H1 (cell line): ENCODE data around the gene KIAA1671. TPM values are rescaled to one million over a fixed set of nuclear protein-coding genes. Genes with fewer than 3 reads are reported as not detected.

Experiments used
- CTCF ChIA-PET: fragments of 300-600 bp; sonication (Branson Sonifier 250); formaldehyde crosslinking; loops from one replicate; lab custom pipeline; 2021; ENCODE audit not compliant: partially characterized antibody; lab: Charles Lee
- POLR2A ChIA-PET: fragments of 300-600 bp; sonication (Branson Sonifier 250); formaldehyde crosslinking; loops from one replicate; lab custom pipeline; 2021; ENCODE audit warnings: inconsistent platforms; ENCODE audit not compliant: partially characterized antibody; lab: Charles Lee
- DNase-seq, 2 experiments: peaks; one replicate each; pipeline versions ENCODE4 v3.0.0 to v3.0.0-alpha.2; 2010 to 2022; ENCODE audit warnings: low spot score in 2 of 2, low read depth in 1 of 2, mixed read lengths in 1 of 2
- FAIRE-seq: peaks from 2 replicates; lab custom pipeline; 2011; peaks lifted over from hg19 to GRCh38; lab: Jason Lieb, UNC
- H2AFZ ChIP-seq: 2 replicates; pipeline ENCODE4 v1.8.1; 2012; ENCODE audit warnings: low read length, inconsistent platforms
- H2AK5ac ChIP-seq: 2 replicates; pipeline ENCODE4 v1.6.1; 2013; ENCODE audit warnings: low read depth, low read length
- H2BK120ac ChIP-seq: replicated peaks from 2 replicates; pipeline ENCODE3; 2013; ENCODE audit warnings: low read depth, low read length, inconsistent platforms
- H2BK12ac ChIP-seq: 2 replicates; pipeline ENCODE4 v1.6.1; 2013; ENCODE audit warnings: low read depth, low read length
- H2BK15ac ChIP-seq: 2 replicates; pipeline ENCODE4 v1.6.1; 2013; ENCODE audit warnings: low read length
- H2BK20ac ChIP-seq: 2 replicates; pipeline ENCODE4 v1.6.1; 2013; ENCODE audit warnings: low read length
- H2BK5ac ChIP-seq: 2 replicates; pipeline ENCODE4 v1.6.1; 2013; ENCODE audit warnings: low read depth, low read length
- H3K14ac ChIP-seq: 2 replicates; pipeline ENCODE4 v1.6.1; 2013; ENCODE audit warnings: inconsistent platforms; ENCODE audit not compliant: insufficient read length
- H3K18ac ChIP-seq: 2 replicates; pipeline ENCODE4 v1.6.1; 2013; ENCODE audit warnings: low read length; ENCODE audit errors: extremely low read depth
- H3K23ac ChIP-seq: 2 replicates; pipeline ENCODE4 v1.6.1; 2013; ENCODE audit warnings: inconsistent platforms; ENCODE audit not compliant: insufficient read length
- H3K23me2 ChIP-seq: 2 replicates; pipeline ENCODE4 v1.6.1; 2013; ENCODE audit warnings: low read depth, low read length
- H3K27ac ChIP-seq: 2 replicates; pipeline ENCODE4 v1.6.1; 2011; ENCODE audit warnings: low read depth, low read length, inconsistent platforms
- H3K27me3 ChIP-seq, 4 experiments: replicated peaks in 1 of 4; 1 replicate in 1 of 4; 2 replicates in 3 of 4; pipeline versions ENCODE4 v1.6.1 to v1.8.1; 2011 to 2013; ENCODE audit warnings: low read length in 3 of 4, mild to moderate bottlenecking in 3 of 4, inconsistent platforms in 2 of 4, mixed read lengths in 2 of 4, moderate library complexity in 1 of 4; ENCODE audit not compliant: control insufficient read depth in 3 of 4, insufficient read depth in 3 of 4; ENCODE audit errors: extremely low read depth in 1 of 4
- H3K36me3 ChIP-seq, 4 experiments: 2 replicates each; pipeline versions ENCODE4 v1.6.1 to v1.8.1; 2011 to 2013; ENCODE audit warnings: mild to moderate bottlenecking in 4 of 4, low read length in 3 of 4, moderate library complexity in 2 of 4, control low read depth in 1 of 4, inconsistent platforms in 1 of 4; ENCODE audit not compliant: insufficient read depth in 4 of 4, control insufficient read depth in 2 of 4
- H3K4ac ChIP-seq: replicated peaks from 2 replicates; pipeline ENCODE3; 2013; ENCODE audit warnings: low read length, low read depth, mixed read lengths, inconsistent platforms; ENCODE audit not compliant: insufficient read length
- H3K4me1 ChIP-seq, 4 experiments: replicated peaks in 1 of 4; 1 replicate in 1 of 4; 2 replicates in 3 of 4; pipeline versions ENCODE4 v1.6.1 to v1.8.1; 2011 to 2013; ENCODE audit warnings: low read length in 3 of 4, inconsistent platforms in 2 of 4, mixed read lengths in 1 of 4; ENCODE audit not compliant: insufficient read depth in 4 of 4, control insufficient read depth in 3 of 4
- H3K4me2 ChIP-seq, 2 experiments: 2 replicates each; pipeline versions ENCODE4 v1.6.1 to v1.8.1; 2011 to 2013; ENCODE audit warnings: low read depth in 2 of 2, low read length in 2 of 2, control low read depth in 1 of 2, inconsistent platforms in 1 of 2, mild to moderate bottlenecking in 1 of 2; ENCODE audit not compliant: insufficient read depth in 1 of 2
- H3K4me3 ChIP-seq, 4 experiments: fragments of 200-600, 300-600 bp in 1 of 4; sonication (generic), shearing (Covaris generic), sonication (Bioruptor Twin) in 1 of 4; 2 replicates each; pipeline versions ENCODE4 v1.5.1 to v1.8.1; 2011 to 2016; ENCODE audit warnings: low read length in 4 of 4, low read depth in 3 of 4, control low read depth in 2 of 4, inconsistent platforms in 2 of 4, mild to moderate bottlenecking in 2 of 4, mixed read lengths in 1 of 4, moderate library complexity in 1 of 4; ENCODE audit not compliant: insufficient read depth in 2 of 4; ENCODE audit errors: extremely low read depth in 1 of 4
- H3K56ac ChIP-seq: replicated peaks from 2 replicates; pipeline ENCODE3; 2013; ENCODE audit warnings: low read depth, mild to moderate bottlenecking, mixed read lengths, low read length, inconsistent platforms; ENCODE audit not compliant: insufficient read length
- H3K79me1 ChIP-seq: 2 replicates; pipeline ENCODE4 v1.6.1; 2013; ENCODE audit warnings: low read depth, low read length, control low read depth
- H3K79me2 ChIP-seq, 2 experiments: 2 replicates each; pipeline versions ENCODE4 v1.6.1 to v1.8.1; 2012 to 2013; ENCODE audit warnings: low read length in 2 of 2, mild to moderate bottlenecking in 2 of 2, inconsistent platforms in 1 of 2; ENCODE audit not compliant: insufficient read depth in 2 of 2, control insufficient read depth in 1 of 2
- H3K9ac ChIP-seq, 4 experiments: replicated peaks in 1 of 4; 1 replicate in 1 of 4; 2 replicates in 3 of 4; pipeline versions ENCODE4 v1.6.1 to v1.8.1; 2011 to 2013; ENCODE audit warnings: low read depth in 3 of 4, low read length in 3 of 4, control low read depth in 2 of 4, mild to moderate bottlenecking in 2 of 4, moderate library complexity in 2 of 4, inconsistent platforms in 1 of 4; ENCODE audit errors: extremely low read depth in 1 of 4
- H3K9me3 ChIP-seq, 2 experiments: 2 replicates each; pipeline versions ENCODE4 v1.6.1 to v1.8.1; 2012 to 2013; ENCODE audit warnings: mild to moderate bottlenecking in 2 of 2, moderate library complexity in 2 of 2, control low read depth in 1 of 2, inconsistent platforms in 1 of 2, low read depth in 1 of 2, low read length in 1 of 2, mixed read lengths in 1 of 2; ENCODE audit not compliant: insufficient read depth in 2 of 2
- H4K20me1 ChIP-seq, 2 experiments: replicated peaks in 1 of 2; 2 replicates each; pipeline versions ENCODE3 to v1.8.1; 2011 to 2013; ENCODE audit warnings: inconsistent platforms in 2 of 2, low read length in 2 of 2, mild to moderate bottlenecking in 1 of 2; ENCODE audit not compliant: insufficient read depth in 2 of 2, control insufficient read depth in 1 of 2
- H4K5ac ChIP-seq: 2 replicates; pipeline ENCODE4 v1.6.1; 2013; ENCODE audit warnings: low read length, low read depth, mixed read lengths, inconsistent platforms; ENCODE audit not compliant: insufficient read length
- H4K8ac ChIP-seq: 2 replicates; pipeline ENCODE4 v1.8.0; 2013; ENCODE audit warnings: mild to moderate bottlenecking, moderate library complexity, low read length, inconsistent platforms; ENCODE audit not compliant: insufficient read depth; ENCODE audit errors: extremely low read depth
- H4K91ac ChIP-seq: replicated peaks from 2 replicates; pipeline ENCODE3; 2013; ENCODE audit warnings: low read length, mixed read lengths, inconsistent platforms; ENCODE audit not compliant: insufficient read length
- BCL11A ChIP-seq, 2 experiments: IDR thresholded peaks; one replicate each; pipeline ENCODE4 v1.6.1; 2011; ENCODE audit warnings: low read depth in 2 of 2, low read length in 2 of 2, mild to moderate bottlenecking in 2 of 2
- CBX5 ChIP-seq: fragments of 300-800, 300-1000 bp; sonication (generic); IDR thresholded peaks from 2 replicates; pipeline ENCODE4 v1.7.1; 2016; ENCODE audit warnings: antibody characterized with exemption, low read length, low read depth
- CREB1 ChIP-seq: IDR thresholded peaks from 2 replicates; pipeline ENCODE4 v1.6.1; 2012; ENCODE audit warnings: inconsistent platforms
- TAF7 ChIP-seq: optimal IDR thresholded peaks from 2 replicates; pipeline ENCODE3; 2011; ENCODE audit warnings: low read depth, mild to moderate bottlenecking, inconsistent platforms, low read length, moderate library complexity, borderline replicate concordance
- TCF12 ChIP-seq: IDR thresholded peaks from 2 replicates; pipeline ENCODE4 v1.6.1; 2011; ENCODE audit warnings: low read depth, mild to moderate bottlenecking, low read length
- WGBS, 2 experiments: shearing (Covaris generic) in 1 of 2; methylation state at CpG; one replicate each; pipeline versions ENCODE4 v1.1.6 to v1.1.7; 2013 to 2015; ENCODE audit warnings: low lambda C conversion rate in 2 of 2, mixed read lengths in 2 of 2, inconsistent platforms in 1 of 2, low coverage in 1 of 2, missing lambda C conversion rate in 1 of 2; ENCODE audit not compliant: insufficient replicate concordance in 2 of 2, insufficient coverage in 1 of 2, insufficient read length in 1 of 2; ENCODE audit errors: extremely low coverage in 1 of 2, missing lambda C conversion rate in 1 of 2; 5-methylcytosine and 5-hydroxymethylcytosine counted together
- polyA plus RNA-seq, 7 experiments: library from polyadenylated mRNA; depleted of rRNA in 3 of 7; stranded (reverse) in 5 of 7; unstranded in 2 of 7; fragments of >200 nt in 5 of 7; fragments of 200-250 nt in 2 of 7; gene quantifications; 1 replicate in 5 of 7; 2 replicates in 1 of 7; 4 replicates in 1 of 7; pipeline versions ENCODE4 v1.2.1 to v1.2.3, GENCODE V29; 2011 to 2013; ENCODE audit warnings: missing spikeins in 2 of 7, mixed read lengths in 2 of 7
- total RNA-seq: library from RNA; stranded (reverse); fragmentation: NEBNext Ultra II Directional; extraction: Animal tissue kit (Norgen Biotek cat#: 25700); gene quantifications from 2 replicates; pipeline ENCODE4 v1.2.1, GENCODE V29; 2021

KIAA1671 gene
- total and polyA plus RNA-seq, 2 of the 8 experiments (the other 6 are each of a cell fraction or from before 2014, with no cell fraction given): 6.4 to 23.9 TPM

GRCh38 chr22:25095869-25096268 is 143.4 kb downstream of the KIAA1671 start:
- Histone ChIP-seq H3K14ac (no peak overlapping the region), H2BK5ac (no peak overlapping the region), H3K27ac (no peak overlapping the region)
- TF ChIP-seq BCL11A (IDR thresholded peaks at IDR 0.05; ENCODE audit: low read depth in 2 of 2, low read length in 2 of 2): no peak
- TF ChIP-seq TCF12: no peak
- no peak for TF ChIP-seq CBX5
- TF ChIP-seq TAF7: no peak
- TF ChIP-seq CREB1: no peak
- TF ChIP-seq, all 59 proteins: peak for 0
- DNase-seq (no peak), FAIRE-seq (no peak)
- H2AK5ac ChIP-seq: no peak overlapping the region
- H2BK20ac ChIP-seq: no peak overlapping the region
- no peak overlapping the region for H3K56ac ChIP-seq
- H4K91ac ChIP-seq: no peak overlapping the region
- ChIA-PET CTCF (interaction anchor here (0.6 to 2.0 kb wide), 6 partner anchors 8 to 182 kb away, joined by 3 to 7 read pairs (median 3); no protein-coding TSS in a partner anchor), POLR2A (interaction anchor here (1.4 kb wide), 1 partner anchor 16 kb away, joined by 3 read pairs; no protein-coding TSS in a partner anchor)
- no peak overlapping the region for H4K5ac ChIP-seq
- H3K79me2 ChIP-seq: no peaks in the 10 kb centered on the region
- H3K36me3 ChIP-seq: no peaks in the 10 kb centered on the region
- H4K8ac ChIP-seq: no peak overlapping the region
- no peak overlapping the region for H2AFZ ChIP-seq
- H4K20me1 ChIP-seq: no peaks in the 10 kb centered on the region
- peaks cover 2 to 8% (median 4%) of the 10 kb centered on the region in 4 experiments; a peak in 6 of 7 replicates for H3K4me1 ChIP-seq
- H3K4ac ChIP-seq: no peak overlapping the region
- 90% methylated on average over 7 of the region's 7 CpGs; no CpG with 5 or more reads in 1 of the 2 experiments for WGBS, 2 experiments
- no peaks in the 10 kb centered on the region; the same call in 1 of the 2 replicates for H3K79me1 ChIP-seq
- no peak overlapping the region for H2BK120ac ChIP-seq
- no peak overlapping the region for H3K23ac ChIP-seq
- H3K9ac ChIP-seq: no peak overlapping the region
- H3K18ac ChIP-seq: no peak overlapping the region
- H2BK12ac ChIP-seq: no peak overlapping the region
- no peak overlapping the region for H2BK15ac ChIP-seq
- H3K4me2 ChIP-seq: no peak overlapping the region
- H3K27me3 ChIP-seq: no peaks in the 10 kb centered on the region
- no peaks in the 10 kb centered on the region; the same call in 1 of the 2 replicates for H3K23me2 ChIP-seq
- H3K4me3 ChIP-seq: no peak overlapping the region
- H3K9me3 ChIP-seq: no peaks in the 10 kb centered on the region
